Right hindlimb (tissue), 1 donor: Measurements from ENCODE around the gene PNLIPRP2.

Source experiments
- DNase-seq: peaks from one replicate; pipeline ENCODE4 v3.0.0-alpha.2; 2018

PNLIPRP2 gene

GRCh38 chr10:116613471-116613870, 7.3 kb upstream of the PNLIPRP2 start:
- DNase-seq, result no peak

- DNase-seq, result no peak
Observed at GRCh38 chr10:116614796-116615195, 6.0 kb upstream of the PNLIPRP2 start.

GRCh38 chr10:116615199-116615776, 5.5 kb upstream of the PNLIPRP2 start:
- no peak for DNase-seq

- no peak for DNase-seq
Observed at GRCh38 chr10:116621476-116621875, 723 bp downstream of the PNLIPRP2 start.

- DNase-seq, result no peak
Observed at GRCh38 chr10:116621934-116622655, 1.3 kb downstream of the PNLIPRP2 start.

- DNase-seq, result no peak
Observed at GRCh38 chr10:116625845-116626244, 5.1 kb downstream of the PNLIPRP2 start.

- DNase-seq, result no peak
Observed at GRCh38 chr10:116626815-116627214, 6.1 kb downstream of the PNLIPRP2 start.

- DNase-seq, result peak; percentile 36
Observed at GRCh38 chr10:116627386-116627933, 6.7 kb downstream of the PNLIPRP2 start.

- no peak for DNase-seq
Observed at GRCh38 chr10:116629340-116629739, 8.6 kb downstream of the PNLIPRP2 start.

- DNase-seq, result no peak
Observed at GRCh38 chr10:116630020-116630419, 9.3 kb downstream of the PNLIPRP2 start.

- DNase-seq, result no peak
Observed at GRCh38 chr10:116631871-116632295, 11.1 kb downstream of the PNLIPRP2 start.

- no peak for DNase-seq
Observed at GRCh38 chr10:116632596-116633215, 12.0 kb downstream of the PNLIPRP2 start.

- no peak for DNase-seq
Observed at GRCh38 chr10:116633216-116633600, 12.5 kb downstream of the PNLIPRP2 start.

GRCh38 chr10:116634126-116634975, 13.6 kb downstream of the PNLIPRP2 start:
- DNase-seq, result no peak

GRCh38 chr10:116636385-116636784, 15.6 kb downstream of the PNLIPRP2 start:
- no peak for DNase-seq

GRCh38 chr10:116636976-116637375, 16.2 kb downstream of the PNLIPRP2 start:
- no peak for DNase-seq

- no peak for DNase-seq
Observed at GRCh38 chr10:116637830-116638229, 17.1 kb downstream of the PNLIPRP2 start.

GRCh38 chr10:116646502-116646901, 25.7 kb downstream of the PNLIPRP2 start:
- no peak for DNase-seq

GRCh38 chr10:116648903-116649302, 28.1 kb downstream of the PNLIPRP2 start:
- DNase-seq, result no peak

GRCh38 chr10:116653885-116654284, 33.1 kb downstream of the PNLIPRP2 start:
- no peak for DNase-seq

- DNase-seq, result no peak
Observed at GRCh38 chr10:116654816-116655215, 34.1 kb downstream of the PNLIPRP2 start.

- no peak for DNase-seq
Observed at GRCh38 chr10:116655568-116655967, 34.8 kb downstream of the PNLIPRP2 start.

GRCh38 chr10:116656044-116656443, 35.3 kb downstream of the PNLIPRP2 start:
- no peak for DNase-seq
